GM12878 (cell line): ENCODE measurements around the gene SLC2A4RG.

Experiments used
- SP1 ChIP-seq: IDR thresholded peaks from one replicate; pipeline ENCODE4 v1.6.1; 2011; ENCODE audit warnings: low read depth, low read length
- TF ChIP-seq, protein P1 (sequence below), 3 experiments: IDR thresholded peaks in 2 of 3; conservative IDR thresholded peaks in 1 of 3; 2 replicates each; pipeline ENCODE4 v1.5.1; 2011; ENCODE audit warnings: low read depth in 3 of 3, low read length in 3 of 3, mild to moderate bottlenecking in 3 of 3, control low read depth in 2 of 3, moderate library complexity in 2 of 3, inconsistent platforms in 1 of 3, mixed read lengths in 1 of 3; ENCODE audit not compliant: control insufficient read depth in 2 of 3, insufficient read depth in 1 of 3; ENCODE audit errors: extremely low read depth in 1 of 3

- TF ChIP-seq, protein P1, sequence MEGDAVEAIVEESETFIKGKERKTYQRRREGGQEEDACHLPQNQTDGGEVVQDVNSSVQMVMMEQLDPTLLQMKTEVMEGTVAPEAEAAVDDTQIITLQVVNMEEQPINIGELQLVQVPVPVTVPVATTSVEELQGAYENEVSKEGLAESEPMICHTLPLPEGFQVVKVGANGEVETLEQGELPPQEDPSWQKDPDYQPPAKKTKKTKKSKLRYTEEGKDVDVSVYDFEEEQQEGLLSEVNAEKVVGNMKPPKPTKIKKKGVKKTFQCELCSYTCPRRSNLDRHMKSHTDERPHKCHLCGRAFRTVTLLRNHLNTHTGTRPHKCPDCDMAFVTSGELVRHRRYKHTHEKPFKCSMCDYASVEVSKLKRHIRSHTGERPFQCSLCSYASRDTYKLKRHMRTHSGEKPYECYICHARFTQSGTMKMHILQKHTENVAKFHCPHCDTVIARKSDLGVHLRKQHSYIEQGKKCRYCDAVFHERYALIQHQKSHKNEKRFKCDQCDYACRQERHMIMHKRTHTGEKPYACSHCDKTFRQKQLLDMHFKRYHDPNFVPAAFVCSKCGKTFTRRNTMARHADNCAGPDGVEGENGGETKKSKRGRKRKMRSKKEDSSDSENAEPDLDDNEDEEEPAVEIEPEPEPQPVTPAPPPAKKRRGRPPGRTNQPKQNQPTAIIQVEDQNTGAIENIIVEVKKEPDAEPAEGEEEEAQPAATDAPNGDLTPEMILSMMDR (IDR thresholded peaks at IDR 0.05 in 2 of 3, conservative IDR thresholded peaks at IDR 0.05 in 1 of 3; ENCODE audit: control insufficient read depth in 2 of 3, extremely low read depth in 1 of 3, insufficient read depth in 1 of 3, low read depth in 3 of 3, low read length in 3 of 3) = no peak
- no peak for TF ChIP-seq SP1
Measured at GRCh38 chr20:63782521-63782971, 43.0 kb downstream of the SLC2A4RG start.
